MG63 (cell line): ENCODE results near the gene PTPN1. TPM values are rescaled to one million over a fixed set of nuclear protein-coding genes. Genes with fewer than 3 reads are reported as not detected.
"Not testable (repeated sequence)": the region's sequence is repeated elsewhere in the genome, so short reads cannot be mapped to it uniquely, and the experiment has no call there.

Experiments
- DNase-seq: peaks from one replicate; pipeline ENCODE4 v3.0.0-alpha.2; 2020
- H3K27me3 ChIP-seq: fragments of 250-450 bp; sonication (Bioruptor Pico); 2 replicates; pipeline ENCODE4 v1.5.1; 2020; ENCODE audit warnings: mild to moderate bottlenecking, moderate library complexity
- H3K36me3 ChIP-seq: fragments of 250-450 bp; sonication (Bioruptor Pico); 2 replicates; pipeline ENCODE4 v1.5.1; 2020; ENCODE audit warnings: mild to moderate bottlenecking, moderate library complexity
- H3K4me3 ChIP-seq: fragments of 250-450 bp; sonication (Bioruptor Pico); 2 replicates; pipeline ENCODE4 v1.5.1; 2020; ENCODE audit warnings: mild to moderate bottlenecking, moderate library complexity
- H3K9me3 ChIP-seq: fragments of 250-450 bp; sonication (Bioruptor Pico); 2 replicates; pipeline ENCODE4 v1.5.1; 2020; ENCODE audit warnings: mild to moderate bottlenecking, moderate library complexity
- total RNA-seq: library from RNA; depleted of rRNA; stranded (reverse); fragments of >200 nt; shearing (Covaris generic); gene quantifications from 2 replicates; pipeline ENCODE4 v1.2.3, GENCODE V29; 2014; ENCODE audit warnings: low replicate concordance

PTPN1 gene
- total RNA-seq, 1 experiment from 2014 or later = 37.1 TPM

DNA sequence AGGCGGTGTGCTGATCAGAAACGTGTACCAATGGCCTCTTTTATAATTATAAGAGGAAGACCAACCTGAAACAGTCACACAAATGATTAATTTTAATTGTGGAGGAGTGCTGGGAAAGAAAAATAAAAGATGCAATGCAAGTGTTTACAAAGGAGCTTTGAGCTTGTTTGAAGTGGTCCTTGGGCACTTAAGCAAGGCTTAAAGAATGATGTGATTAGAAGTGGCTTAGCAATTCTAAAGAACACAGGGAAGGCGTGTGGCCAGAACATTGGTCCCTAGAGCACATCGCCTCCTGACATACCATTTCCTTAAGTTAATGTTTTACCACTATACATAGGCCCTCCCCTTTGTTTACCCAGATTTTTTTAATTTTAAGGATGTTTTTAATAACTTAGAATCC is 26.1 kb downstream of the PTPN1 start:
- Histone ChIP-seq H3K27me3 (no peaks in the 10 kb centered on the region), H3K4me3 (no peak overlapping the region), H3K36me3 (peaks cover 13% of the 10 kb centered on the region), H3K9me3 (no peaks in the 10 kb centered on the region)
- no peak for DNase-seq

DNA sequence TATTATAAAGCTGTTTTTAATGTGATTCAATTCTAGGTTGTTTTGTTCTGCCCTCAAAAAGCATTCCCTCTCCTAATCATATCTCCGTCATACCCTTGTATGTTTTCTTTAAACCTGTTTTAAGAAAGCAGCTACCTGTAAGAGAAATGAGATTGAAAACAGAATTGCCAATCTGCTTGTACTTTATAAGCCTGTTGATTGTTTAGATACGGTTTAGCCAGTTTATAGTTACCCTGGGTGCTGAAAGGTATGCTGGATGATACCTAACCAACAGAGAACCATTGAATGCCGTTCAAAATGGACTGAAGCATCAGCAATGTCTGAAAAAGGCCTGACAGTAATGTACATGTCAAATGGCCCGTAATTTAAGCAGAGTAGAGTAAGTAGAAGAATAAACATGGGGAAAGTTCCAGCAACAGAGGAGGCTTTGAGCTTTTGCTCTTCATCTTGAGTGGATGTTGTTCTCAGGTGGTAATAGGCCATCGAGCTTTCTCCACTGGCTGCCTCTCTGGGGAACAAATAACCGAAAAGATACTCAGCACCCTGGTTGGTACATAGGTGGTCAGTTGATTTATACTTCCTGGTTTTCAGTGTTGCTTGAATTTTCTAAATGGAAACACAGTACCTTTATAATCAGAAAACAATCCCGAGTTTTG is 27.5 kb downstream of the PTPN1 start:
- Histone ChIP-seq H3K36me3 (peaks cover 16% of the 10 kb centered on the region), H3K27me3 (no peaks in the 10 kb centered on the region), H3K4me3 (no peak overlapping the region), H3K9me3 (no peaks in the 10 kb centered on the region)
- no peak for DNase-seq

DNA sequence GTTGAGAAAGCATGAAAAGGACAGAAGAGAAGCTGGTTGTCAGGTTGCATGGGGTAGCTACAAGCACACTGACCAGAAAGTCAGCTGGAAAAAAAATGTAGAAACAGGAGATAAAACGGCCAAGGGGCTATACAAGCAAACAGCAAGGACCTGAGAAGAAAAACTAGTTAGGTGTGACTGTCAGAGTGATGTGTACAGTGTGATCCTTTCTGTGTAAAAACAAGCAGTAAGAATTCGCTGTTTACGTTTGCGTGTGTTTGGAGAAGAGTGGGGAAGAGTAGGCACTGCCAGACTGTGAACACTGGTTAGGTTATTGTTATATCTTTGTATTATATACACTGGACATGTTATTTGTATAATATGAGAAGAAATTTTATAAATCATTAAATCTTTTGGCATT is 28.1 kb downstream of the PTPN1 start:
- Histone ChIP-seq H3K9me3 (no peaks in the 10 kb centered on the region), H3K36me3 (peaks cover 17% of the 10 kb centered on the region), H3K27me3 (no peaks in the 10 kb centered on the region), H3K4me3 (no peak overlapping the region)
- no peak for DNase-seq

DNA sequence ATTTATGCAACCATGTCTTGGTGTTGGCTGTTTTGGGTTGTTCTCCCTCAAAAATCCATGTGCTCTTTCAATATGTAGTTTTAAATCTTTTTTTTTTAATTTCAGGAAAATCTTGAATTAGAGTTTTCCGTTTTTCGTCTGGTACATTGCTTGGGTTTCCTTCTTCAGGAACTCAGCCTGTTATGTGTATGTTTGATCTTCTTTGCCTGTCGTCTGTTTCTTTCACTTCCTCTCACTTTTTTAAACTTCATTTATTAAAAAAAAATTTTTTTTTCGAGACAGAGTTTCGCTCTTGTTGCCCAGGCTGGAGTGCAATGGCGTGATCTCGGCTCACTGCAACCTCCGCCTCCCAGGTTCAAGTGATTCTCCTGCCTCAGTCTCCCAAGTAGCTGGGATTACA is 29.6 kb downstream of the PTPN1 start:
- not testable (repeated sequence) for DNase-seq, H3K9me3 ChIP-seq, H3K27me3 ChIP-seq, H3K4me3 ChIP-seq
- H3K36me3 ChIP-seq = peaks cover 17% of the 10 kb centered on the region

DNA sequence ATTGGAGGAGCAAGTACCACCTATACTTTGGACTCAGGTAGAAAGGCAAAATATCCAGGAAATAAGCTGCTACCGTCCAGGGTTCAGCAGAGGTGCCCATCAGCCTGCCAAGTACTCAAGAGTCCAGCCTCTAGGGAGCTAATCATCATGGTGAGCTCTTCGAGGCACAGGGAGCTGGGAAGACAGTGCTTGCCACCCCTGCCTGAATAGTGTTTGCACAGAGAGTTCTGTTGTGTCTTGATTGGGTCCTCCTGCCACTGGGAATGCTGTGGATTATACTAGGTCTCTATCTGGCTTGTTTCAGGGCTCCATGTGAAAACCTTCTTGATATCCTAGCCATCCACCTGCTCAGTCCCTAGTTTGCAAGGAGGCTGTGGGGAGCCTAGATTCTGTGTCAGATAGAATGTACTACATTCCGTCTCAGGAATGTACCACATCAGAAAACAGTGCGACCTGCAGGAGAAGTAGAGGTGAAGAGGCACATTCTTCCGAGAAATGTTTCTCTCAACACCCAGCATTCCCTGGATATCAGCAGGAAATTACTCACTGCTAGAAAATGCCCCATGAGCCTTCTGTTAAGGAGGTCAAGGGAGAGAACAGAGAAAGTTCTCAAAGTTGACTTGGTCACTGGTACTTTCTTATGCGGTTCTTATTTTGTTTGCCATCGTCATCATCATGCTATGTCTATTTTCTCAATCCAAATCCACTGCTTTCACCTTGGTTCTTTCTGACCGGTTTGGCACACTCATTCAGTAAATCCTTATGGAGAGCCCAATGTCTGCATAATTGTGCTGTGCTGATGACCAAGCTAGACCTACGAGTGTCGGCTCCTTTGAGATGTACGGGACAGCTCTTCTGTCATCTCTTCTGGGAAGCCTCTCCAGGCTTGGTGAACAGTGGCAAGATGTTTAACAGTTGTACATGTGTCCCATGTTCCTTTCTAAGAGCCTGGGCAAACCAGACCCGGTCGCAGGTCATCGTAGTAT is 30.7 kb downstream of the PTPN1 start:
- Histone ChIP-seq H3K4me3 (no peak overlapping the region), H3K27me3 (no peaks in the 10 kb centered on the region), H3K9me3 (no peaks in the 10 kb centered on the region), H3K36me3 (peaks cover 14% of the 10 kb centered on the region)
- DNase-seq = no peak

DNA sequence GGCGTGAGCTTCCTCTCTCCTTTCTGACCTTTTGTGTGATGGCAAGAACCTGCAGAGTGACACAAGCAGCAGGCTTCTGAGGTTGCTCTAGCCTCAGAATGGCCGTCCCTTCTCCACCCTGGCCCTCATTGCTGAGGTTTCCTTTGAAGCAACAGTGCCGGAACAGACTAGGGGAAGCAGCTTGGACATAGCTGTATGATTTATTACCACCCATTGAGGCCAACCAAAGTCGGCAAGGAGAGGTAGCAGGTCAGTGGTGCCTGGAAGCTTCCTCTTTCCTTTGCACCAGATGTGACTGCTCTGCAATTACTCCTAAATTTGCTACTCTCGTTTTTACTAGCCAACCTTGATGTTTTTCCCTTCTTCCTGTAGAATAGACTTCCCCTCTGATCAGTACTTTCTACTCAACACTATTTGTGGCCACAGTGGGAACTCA is 31.4 kb downstream of the PTPN1 start:
- no peak overlapping the region for H3K4me3 ChIP-seq
- H3K36me3 ChIP-seq = peaks cover 17% of the 10 kb centered on the region
- H3K27me3 ChIP-seq = no peaks in the 10 kb centered on the region
- DNase-seq = no peak
- H3K9me3 ChIP-seq = no peaks in the 10 kb centered on the region

DNA sequence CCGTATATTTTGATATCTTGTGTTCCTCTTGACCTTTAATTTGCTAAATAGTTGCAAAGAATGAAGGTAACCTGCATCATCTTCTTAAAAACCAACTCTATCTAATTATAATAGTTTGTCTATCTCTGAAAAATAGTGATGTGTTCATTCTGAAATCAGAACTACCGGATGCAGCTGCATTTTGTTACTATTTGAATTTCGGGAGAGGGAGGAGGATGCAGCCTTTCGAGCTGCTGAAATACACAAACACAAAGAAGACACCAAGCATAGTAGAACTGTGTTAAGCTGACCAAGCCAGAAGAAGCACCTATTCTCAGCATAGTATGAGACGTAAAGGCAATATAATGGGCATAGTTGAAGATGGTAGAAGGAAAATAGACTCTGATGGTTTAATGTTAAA is 33.1 kb downstream of the PTPN1 start:
- Histone ChIP-seq H3K36me3 (peaks cover 17% of the 10 kb centered on the region), H3K4me3 (no peak overlapping the region), H3K27me3 (no peaks in the 10 kb centered on the region), H3K9me3 (no peaks in the 10 kb centered on the region)
- DNase-seq = no peak

DNA sequence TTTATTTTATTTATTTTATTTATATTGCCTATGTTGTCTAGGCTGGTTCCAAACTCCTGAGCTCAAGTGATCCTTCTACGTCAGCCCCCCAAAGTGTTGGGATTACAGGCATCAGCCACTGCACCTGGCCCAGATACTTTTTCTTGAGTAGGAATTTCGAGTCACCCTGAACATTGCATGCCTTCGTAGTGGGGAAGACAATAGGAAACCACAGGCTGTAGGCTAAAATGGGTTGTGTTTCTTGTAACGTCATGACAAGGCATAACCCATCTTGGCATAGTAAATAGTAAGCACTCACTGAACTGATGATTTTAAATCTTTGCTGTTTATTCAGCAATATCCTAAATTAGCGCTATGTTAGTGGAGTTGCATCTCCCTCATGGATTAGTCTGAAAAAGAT is 34.9 kb downstream of the PTPN1 start:
- no peak overlapping the region for H3K4me3 ChIP-seq

DNA sequence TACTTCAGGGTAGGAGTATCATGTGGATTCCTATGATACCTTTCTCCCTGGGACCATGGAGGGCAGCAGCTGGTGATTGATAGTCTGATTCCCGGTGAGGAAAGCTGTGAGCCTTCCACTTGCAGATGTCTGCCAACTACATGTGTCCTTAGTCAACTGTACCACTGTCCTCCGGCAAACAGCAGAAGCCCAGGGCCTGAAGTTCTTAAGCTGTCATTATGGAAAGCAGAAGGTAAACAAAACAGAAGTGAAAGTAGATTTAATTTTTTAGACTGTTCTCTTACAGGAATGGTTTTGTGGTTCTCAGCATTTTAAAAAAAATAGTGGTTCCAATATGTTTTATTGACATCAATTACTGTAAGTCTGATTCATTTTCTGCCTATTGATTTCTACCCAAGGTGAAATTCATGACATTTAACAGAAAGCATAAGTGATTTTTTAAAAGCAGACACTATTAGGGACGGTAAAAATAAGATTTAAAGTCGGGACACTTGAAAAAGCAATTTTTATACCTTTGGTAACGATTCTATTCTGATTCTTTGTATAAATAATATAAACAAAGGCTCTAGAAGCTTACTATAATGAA is 36.6 kb downstream of the PTPN1 start:
- no peaks in the 10 kb centered on the region for H3K27me3 ChIP-seq
- H3K36me3 ChIP-seq = peaks cover 31% of the 10 kb centered on the region
- DNase-seq = no peak
- no peak overlapping the region for H3K4me3 ChIP-seq
- H3K9me3 ChIP-seq = no peaks in the 10 kb centered on the region

More for the DNA sequence above, 34.9 kb downstream of the PTPN1 start:
- Histone ChIP-seq H3K36me3 (peaks cover 29% of the 10 kb centered on the region), H3K9me3 (no peaks in the 10 kb centered on the region), H3K27me3 (no peaks in the 10 kb centered on the region)
- DNase-seq = no peak

DNA sequence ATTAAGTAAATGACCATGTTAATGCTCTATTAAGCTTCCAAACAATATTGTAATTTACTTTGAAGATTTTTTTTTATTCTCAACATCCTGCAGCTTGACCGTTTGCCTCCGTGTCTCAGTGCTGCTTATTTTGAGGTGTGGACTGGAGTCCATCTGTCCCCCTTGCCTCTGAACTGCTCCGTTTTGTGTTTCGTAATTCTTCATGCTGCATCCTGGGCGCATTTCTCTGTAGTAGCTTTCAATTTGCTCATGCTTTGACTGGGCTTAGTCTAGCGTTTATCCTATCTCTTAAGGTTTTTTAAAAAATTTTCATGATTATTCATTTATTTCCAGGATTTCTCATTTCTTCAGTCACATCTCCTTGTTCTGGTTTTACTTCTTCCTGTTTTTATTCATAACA is 37.8 kb downstream of the PTPN1 start:
- H3K27me3 ChIP-seq = no peaks in the 10 kb centered on the region
- no peak overlapping the region for H3K4me3 ChIP-seq
- H3K9me3 ChIP-seq = no peaks in the 10 kb centered on the region
- peaks cover 34% of the 10 kb centered on the region for H3K36me3 ChIP-seq
- no peak for DNase-seq

DNA sequence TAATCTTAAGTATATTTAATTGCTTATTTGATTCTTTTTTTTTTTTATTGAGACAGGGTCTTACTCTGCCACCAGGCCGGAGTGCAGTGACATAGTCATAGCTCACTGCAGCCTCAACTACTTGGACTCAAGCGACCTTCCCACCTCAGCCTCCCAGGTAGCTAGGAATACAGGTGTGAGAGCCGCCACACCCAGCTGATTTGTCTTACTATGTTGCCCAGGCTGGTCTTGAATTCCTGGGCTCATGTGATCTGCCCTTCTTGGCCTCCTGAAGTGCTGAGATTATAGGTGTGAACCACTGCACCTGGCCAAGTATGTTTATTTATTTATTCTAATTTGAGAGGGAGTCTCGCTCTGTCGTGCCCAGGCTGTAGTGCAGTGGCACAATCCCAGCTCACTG is 38.2 kb downstream of the PTPN1 start:
- H3K36me3 ChIP-seq = peaks cover 37% of the 10 kb centered on the region
- H3K4me3 ChIP-seq = no peak overlapping the region
- no peak for DNase-seq
- H3K9me3 ChIP-seq = no peaks in the 10 kb centered on the region
- H3K27me3 ChIP-seq = no peaks in the 10 kb centered on the region

DNA sequence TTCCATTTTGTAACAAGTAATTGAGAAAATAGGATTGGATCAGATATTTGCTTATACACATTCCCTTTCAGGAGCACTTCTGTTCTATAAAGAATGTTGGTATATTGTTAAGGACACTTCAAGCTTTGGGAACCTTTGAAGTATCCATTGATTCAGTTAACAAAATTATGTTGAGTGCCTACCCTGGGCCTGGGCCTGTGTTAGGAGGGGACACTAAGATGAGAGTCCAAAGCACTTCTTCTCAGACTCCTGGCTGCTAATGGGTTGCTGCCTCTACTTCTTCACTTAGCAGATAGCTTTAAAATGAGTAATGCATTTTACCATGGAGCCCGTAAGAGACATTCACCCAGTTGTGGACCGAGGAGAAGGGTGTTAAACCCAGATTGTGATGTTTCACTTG is 40.3 kb downstream of the PTPN1 start:
- DNase-seq = no peak
- Histone ChIP-seq H3K27me3 (no peaks in the 10 kb centered on the region), H3K4me3 (no peak overlapping the region), H3K36me3 (peaks cover 44% of the 10 kb centered on the region), H3K9me3 (no peaks in the 10 kb centered on the region)

DNA sequence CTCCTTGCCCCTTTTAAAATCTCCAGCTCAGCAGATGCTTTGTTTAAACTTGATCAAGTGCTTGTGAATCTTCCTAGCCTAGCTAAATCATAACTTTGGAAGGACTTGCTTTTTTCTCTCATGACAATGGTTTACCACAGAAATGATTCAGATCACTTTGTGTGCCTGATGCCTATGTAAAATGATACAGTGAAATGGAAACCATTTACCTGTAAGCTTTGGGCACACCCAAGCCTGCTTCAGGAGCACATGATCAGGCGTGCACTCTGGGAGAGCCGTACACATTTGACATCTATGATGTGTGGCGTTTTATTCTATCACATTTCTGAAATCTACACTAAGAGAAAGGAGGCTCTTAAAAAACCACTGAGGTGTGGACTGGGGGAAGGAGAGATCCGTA is 41.1 kb downstream of the PTPN1 start:
- H3K4me3 ChIP-seq = no peak overlapping the region
- no peaks in the 10 kb centered on the region for H3K27me3 ChIP-seq
- no peaks in the 10 kb centered on the region for H3K9me3 ChIP-seq
- DNase-seq = no peak
- H3K36me3 ChIP-seq = peaks cover 44% of the 10 kb centered on the region

DNA sequence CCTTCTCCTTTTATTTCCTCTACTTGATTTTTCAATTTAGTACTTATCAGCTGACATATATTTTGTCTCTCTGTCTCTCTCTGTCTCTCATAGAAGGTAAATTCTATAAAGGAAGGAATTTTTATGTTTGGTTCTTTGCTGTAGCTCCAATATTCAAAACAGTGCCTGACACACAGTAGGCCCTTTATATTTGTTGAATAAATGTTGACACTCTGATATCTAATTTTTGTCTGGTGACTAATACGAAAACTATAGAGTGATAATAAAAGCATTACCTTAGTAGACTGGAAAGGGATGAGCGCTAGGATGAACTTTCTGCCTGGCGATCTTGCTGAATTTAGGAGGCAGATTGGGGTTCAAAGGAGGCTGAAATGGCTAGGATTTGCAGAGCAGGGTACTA is 42.8 kb downstream of the PTPN1 start:
- no peaks in the 10 kb centered on the region for H3K27me3 ChIP-seq
- H3K4me3 ChIP-seq = no peak overlapping the region
- no peak for DNase-seq
- H3K9me3 ChIP-seq = no peaks in the 10 kb centered on the region
- H3K36me3 ChIP-seq = peaks cover 43% of the 10 kb centered on the region

DNA sequence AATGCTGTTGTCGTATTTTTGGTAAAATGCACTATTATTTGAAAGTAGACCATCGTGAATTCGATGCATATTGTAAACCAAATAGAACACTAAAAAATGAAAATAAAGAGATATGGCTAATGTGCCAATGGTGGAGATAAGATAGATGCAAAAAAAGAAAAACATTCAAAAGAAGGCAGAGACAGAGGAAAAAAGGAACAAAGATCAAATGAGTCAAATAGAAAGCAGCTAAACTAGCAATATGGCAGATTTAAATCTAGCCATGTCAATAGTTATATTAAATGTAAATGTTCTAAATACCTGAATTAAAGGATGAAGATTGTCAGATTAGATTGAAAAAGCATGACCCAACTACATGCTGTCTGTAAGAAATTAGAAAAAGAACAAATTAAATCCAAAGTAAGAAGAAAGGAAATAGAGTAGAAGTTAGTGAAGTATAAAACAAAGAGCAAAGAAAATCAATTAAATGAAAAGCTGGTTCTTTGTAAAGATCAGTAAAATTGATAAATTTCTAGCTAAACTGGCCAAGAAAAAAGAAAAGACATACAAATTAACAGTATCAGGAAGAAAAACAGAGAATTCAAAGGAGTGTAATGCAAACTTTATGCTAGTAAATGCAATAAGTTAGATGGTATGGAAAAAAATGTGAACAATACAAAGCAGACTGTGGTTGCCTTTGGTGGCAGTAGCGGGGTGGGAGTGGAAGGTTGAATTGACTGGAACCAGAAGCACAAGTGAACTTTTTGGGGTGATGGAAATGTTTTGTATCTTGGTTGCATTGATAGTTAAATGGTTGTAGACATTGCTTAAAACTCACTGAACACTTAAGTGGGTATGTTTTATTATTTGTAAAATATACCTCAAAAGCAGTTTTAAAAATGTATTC is 44.8 kb downstream of the PTPN1 start:
- no peaks in the 10 kb centered on the region for H3K27me3 ChIP-seq
- H3K9me3 ChIP-seq = no peaks in the 10 kb centered on the region

DNA sequence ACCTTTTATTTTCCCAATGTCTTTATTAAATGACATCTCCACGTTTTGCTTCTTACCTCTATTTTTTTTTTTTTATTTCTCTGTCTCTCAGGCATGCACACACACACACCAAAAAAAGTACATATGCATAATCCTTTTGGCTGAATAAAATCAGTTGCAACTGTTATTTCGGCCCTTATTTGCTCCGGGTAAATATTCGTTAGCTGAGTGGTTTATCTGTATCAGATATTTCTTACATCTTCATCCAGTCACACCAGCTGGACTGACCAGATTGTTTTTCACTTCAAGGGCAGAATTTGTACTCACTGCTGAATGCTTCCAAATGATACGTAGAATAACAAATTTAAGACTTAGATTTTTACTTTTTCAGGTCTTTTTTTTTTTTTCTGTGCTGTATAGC is 45.5 kb downstream of the PTPN1 start:
- H3K36me3 ChIP-seq = peaks cover 26% of the 10 kb centered on the region
- H3K27me3 ChIP-seq = no peaks in the 10 kb centered on the region
- no peak overlapping the region for H3K4me3 ChIP-seq
- DNase-seq = no peak
- no peaks in the 10 kb centered on the region for H3K9me3 ChIP-seq

More for the DNA sequence above, 44.8 kb downstream of the PTPN1 start:
- Histone ChIP-seq H3K36me3 (peaks cover 33% of the 10 kb centered on the region), H3K4me3 (no peak overlapping the region)
- DNase-seq = no peak
